ENCODE results near the gene ACAN.
A peak's percentile ranks its signal among the peaks of the same experiment; 100 is the strongest.

ACAN gene

DNA sequence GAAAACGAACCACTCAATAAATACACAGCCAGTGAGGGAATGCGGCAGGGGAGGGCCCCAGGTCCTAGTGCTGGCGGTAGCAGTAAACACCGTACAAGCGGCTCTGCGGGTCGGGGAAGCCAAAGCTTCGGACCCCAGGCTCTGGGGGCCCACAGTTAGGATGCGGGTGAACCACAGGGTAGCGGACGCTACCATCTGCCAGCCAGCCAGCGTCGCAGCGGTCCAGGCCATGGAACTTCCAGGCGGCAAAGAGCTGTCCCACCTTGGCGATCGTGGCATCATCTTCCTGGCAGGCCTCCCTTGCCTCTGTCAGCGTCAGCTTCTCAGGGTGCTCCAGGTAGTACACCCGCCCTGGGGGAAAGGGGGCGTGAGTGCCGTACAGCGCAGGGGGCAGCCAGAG lies 74.7 kb downstream of the ACAN start:
- H3K4me3 ChIP-seq (ENCODE audit: low read depth, low read length), result no peak overlapping the region
- TF ChIP-seq, protein P1, sequence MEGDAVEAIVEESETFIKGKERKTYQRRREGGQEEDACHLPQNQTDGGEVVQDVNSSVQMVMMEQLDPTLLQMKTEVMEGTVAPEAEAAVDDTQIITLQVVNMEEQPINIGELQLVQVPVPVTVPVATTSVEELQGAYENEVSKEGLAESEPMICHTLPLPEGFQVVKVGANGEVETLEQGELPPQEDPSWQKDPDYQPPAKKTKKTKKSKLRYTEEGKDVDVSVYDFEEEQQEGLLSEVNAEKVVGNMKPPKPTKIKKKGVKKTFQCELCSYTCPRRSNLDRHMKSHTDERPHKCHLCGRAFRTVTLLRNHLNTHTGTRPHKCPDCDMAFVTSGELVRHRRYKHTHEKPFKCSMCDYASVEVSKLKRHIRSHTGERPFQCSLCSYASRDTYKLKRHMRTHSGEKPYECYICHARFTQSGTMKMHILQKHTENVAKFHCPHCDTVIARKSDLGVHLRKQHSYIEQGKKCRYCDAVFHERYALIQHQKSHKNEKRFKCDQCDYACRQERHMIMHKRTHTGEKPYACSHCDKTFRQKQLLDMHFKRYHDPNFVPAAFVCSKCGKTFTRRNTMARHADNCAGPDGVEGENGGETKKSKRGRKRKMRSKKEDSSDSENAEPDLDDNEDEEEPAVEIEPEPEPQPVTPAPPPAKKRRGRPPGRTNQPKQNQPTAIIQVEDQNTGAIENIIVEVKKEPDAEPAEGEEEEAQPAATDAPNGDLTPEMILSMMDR (IDR thresholded peaks at IDR 0.05; ENCODE audit: low read depth, low read length), result no peak
- DNase-seq (ENCODE audit: low read depth, low spot score), result no peak
- in situ Hi-C loops (cut with HindIII; ENCODE audit: low sequenced_read_pairs), result no loop called here

DNA sequence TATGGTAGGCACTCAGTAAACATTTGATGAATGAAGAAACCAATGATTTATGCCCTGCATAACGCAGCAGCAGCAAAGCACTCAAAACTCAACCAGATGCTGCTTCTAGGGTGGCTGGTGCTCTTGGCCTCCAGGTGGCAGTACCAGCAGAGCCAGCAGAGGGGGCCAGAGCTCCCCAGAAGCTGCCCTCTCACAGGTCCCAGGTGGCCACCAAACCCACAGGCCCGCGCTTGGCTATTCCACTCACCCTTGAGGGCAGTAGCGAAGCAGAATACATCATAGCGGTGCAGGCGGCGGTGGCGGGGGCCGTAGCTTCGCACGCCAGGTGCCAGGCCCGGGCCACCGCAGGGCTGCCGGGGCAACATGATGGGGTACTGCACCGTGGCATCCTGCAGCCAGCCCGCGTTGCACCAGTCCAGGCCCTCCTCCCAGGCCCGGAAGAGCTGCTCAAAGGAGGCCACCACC lies 75.5 kb downstream of the ACAN start:
- in situ Hi-C loops (cut with HindIII; ENCODE audit: low sequenced_read_pairs), result no loop called here
- H3K4me3 ChIP-seq (ENCODE audit: low read depth, low read length), result no peak overlapping the region
- DNase-seq (ENCODE audit: low read depth, low spot score), result peak; percentile 30
- TF ChIP-seq, protein P1 (IDR thresholded peaks at IDR 0.05; ENCODE audit: low read depth, low read length), result peak; percentile 91

DNA sequence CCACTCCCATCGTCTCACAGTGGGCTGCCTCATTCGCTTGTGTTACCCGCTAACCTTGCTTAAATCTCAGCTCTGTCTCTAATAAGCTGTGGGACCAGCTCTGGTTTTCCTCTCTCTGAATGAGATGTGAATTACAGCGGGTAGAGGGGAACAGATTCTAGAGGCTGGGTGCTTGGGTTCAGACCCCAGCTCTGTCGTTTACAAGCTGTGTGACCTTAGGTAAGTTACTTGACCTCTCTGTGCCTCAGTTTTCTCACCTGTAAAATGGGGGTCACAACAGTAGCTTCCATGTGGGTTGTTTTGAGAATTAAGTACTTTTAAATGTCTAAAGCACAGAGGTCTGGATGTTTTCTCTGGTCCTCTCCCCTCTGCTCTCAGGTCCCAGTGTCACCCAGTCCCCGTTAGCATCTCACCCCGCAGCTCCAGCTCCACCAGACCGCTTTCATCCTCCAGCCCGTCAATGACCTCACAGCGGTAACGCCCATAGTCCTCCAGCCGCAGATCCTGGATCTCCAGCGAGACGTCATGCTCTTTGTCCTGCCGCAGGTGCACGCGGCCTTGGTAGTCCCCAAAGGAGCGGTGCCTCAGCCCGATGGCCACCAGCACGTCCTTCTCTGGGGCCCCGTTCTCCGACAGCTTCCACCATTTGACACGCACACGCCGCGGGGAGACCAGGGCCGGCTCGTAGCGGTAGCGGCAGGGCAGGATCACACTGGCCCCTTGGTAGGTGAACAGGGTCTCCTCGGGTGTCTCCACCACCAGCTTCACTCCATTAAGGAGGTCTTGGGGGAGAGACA lies 77.9 kb downstream of the ACAN start:
- in situ Hi-C loops (cut with HindIII; ENCODE audit: low sequenced_read_pairs), result no loop called here
- TF ChIP-seq, protein P1 (IDR thresholded peaks at IDR 0.05; ENCODE audit: low read depth, low read length), result no peak
- DNase-seq (ENCODE audit: low read depth, low spot score), result no peak
- H3K4me3 ChIP-seq (ENCODE audit: low read depth, low read length), result no peak overlapping the region

DNA sequence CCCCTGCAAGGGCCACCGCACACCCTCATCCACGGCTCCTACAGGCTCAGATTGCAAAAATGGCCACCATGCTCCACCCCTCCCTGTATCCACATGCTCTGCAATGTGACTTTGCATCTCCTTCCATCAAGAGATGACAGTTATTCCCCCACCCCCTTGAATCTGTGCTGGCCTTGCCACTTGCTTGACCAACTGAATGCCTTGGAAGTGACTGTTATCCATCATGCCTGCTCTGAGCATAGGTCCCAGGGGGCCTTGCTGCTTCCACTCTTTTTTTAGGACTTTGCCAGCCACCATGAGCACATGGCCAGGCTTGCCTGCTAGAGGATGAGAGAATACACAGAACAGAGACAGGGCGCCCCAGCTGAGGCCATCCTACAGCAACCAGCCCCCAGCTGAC lies 78.5 kb downstream of the ACAN start:
- no peak for DNase-seq (ENCODE audit: low read depth, low spot score)
- in situ Hi-C loops (cut with HindIII; ENCODE audit: low sequenced_read_pairs), result no loop called here
- no peak overlapping the region for H3K4me3 ChIP-seq (ENCODE audit: low read depth, low read length)
- TF ChIP-seq, protein P1 (IDR thresholded peaks at IDR 0.05; ENCODE audit: low read depth, low read length), result no peak

DNA sequence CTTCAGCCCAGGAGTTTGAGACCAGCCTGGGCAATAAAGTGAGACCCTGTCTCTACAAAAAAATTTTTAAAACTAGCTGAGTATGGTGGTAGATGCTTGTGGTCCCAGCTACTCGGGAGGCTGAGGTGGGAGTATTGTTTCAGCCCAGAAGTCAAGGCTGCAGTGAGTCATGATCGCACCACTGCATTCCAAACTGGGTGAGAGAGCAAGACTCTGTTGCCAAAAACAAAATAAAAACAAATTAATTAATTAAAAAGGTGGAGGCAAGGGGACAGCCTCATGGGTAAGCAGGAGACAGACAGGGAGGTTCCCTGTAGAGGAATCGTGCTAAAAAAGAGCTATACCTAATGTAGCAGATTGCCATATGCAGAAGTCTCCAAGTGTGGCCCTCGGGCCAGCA lies 79.5 kb downstream of the ACAN start:
- TF ChIP-seq, protein P1 (IDR thresholded peaks at IDR 0.05; ENCODE audit: low read depth, low read length), result no peak
- in situ Hi-C loops (cut with HindIII; ENCODE audit: low sequenced_read_pairs), result no loop called here
- DNase-seq (ENCODE audit: low read depth, low spot score), result peak; percentile 67
- H3K4me3 ChIP-seq (ENCODE audit: low read depth, low read length), result no peak overlapping the region

DNA sequence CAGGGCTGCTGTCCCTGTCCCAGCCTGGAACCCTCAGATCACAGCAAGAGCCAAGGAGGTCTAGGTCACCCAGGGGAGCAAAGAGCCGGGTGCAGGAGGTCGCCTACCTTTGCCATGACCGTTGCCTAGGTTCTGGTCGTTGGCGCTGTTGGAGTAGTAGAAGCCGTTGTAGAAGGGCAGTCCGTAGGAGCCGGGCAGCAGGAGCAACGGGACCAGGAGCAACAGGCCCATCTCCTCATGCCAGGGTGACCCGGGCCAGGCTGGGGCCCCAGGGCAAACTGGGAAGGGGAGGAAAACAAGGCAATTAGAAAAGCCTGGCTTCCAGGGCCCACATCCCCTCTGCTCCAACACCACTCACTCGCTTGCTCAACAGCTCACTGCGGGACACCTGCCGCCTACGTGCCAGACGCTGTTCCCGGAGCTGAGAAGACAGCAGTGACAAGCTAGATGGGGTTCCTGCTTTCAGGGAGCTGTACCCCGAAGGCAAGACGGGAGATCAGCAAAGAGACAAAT lies 83.9 kb downstream of the ACAN start:
- in situ Hi-C loops (cut with HindIII; ENCODE audit: low sequenced_read_pairs), result no loop called here
- H3K4me3 ChIP-seq (ENCODE audit: low read depth, low read length), result no peak overlapping the region
- DNase-seq (ENCODE audit: low read depth, low spot score), result no peak
- TF ChIP-seq, protein P1 (IDR thresholded peaks at IDR 0.05; ENCODE audit: low read depth, low read length), result no peak

All from astrocyte of the spinal cord (primary cell).